Nephron (organoid): ENCODE measurements around the gene MIER3.

Source experiments
- H3K27ac Mint-ChIP-seq, 3 experiments: 2 replicates each; pipeline ENCODE4 v1.8.0; 2020; ENCODE audit warnings: mixed read lengths in 3 of 3, mild to moderate bottlenecking in 2 of 3, moderate library complexity in 1 of 3
- H3K27me3 Mint-ChIP-seq: 2 replicates; pipeline ENCODE4 v1.8.0; 2021; ENCODE audit warnings: low read depth, mild to moderate bottlenecking, moderate library complexity, mixed read lengths
- H3K36me3 Mint-ChIP-seq: 2 replicates; pipeline ENCODE4 v1.8.0; 2020; ENCODE audit warnings: low read depth, mixed read lengths
- H3K4me1 Mint-ChIP-seq: 2 replicates; pipeline ENCODE4 v1.8.0; 2020; ENCODE audit warnings: mixed read lengths
- H3K4me3 Mint-ChIP-seq, 3 experiments: 2 replicates each; pipeline ENCODE4 v1.8.0; 2020; ENCODE audit warnings: mild to moderate bottlenecking in 3 of 3, mixed read lengths in 3 of 3, moderate library complexity in 2 of 3
- H3K9me3 Mint-ChIP-seq: 2 replicates; pipeline ENCODE4 v1.8.0; 2020; ENCODE audit warnings: mixed read lengths
- CTCF ChIP-seq, 3 experiments: fragments of 200-600 bp; sonication (generic); IDR thresholded peaks; one replicate each; pipeline ENCODE4 v1.5.0; 2021; ENCODE audit warnings: antibody characterized with exemption in 3 of 3; ENCODE audit not compliant: unreplicated experiment in 3 of 3

The MIER3 gene

GRCh38 chr5:56938858-56939257 lies 13.1 kb downstream of the MIER3 start:
- no peak for TF ChIP-seq CTCF (IDR thresholded peaks at IDR 0.05; ENCODE audit: unreplicated experiment in 3 of 3)
- no peaks in the 10 kb centered on the region for H3K27me3 Mint-ChIP-seq

GRCh38 chr5:56934325-56934724 lies 17.6 kb downstream of the MIER3 start:
- peaks cover 72% of the 10 kb centered on the region for H3K36me3 Mint-ChIP-seq
- H3K9me3 Mint-ChIP-seq, result no peaks in the 10 kb centered on the region
- no peak overlapping the region for H3K4me3 Mint-ChIP-seq
- no peak overlapping the region for H3K27ac Mint-ChIP-seq
- no peak for TF ChIP-seq CTCF (IDR thresholded peaks at IDR 0.05; ENCODE audit: unreplicated experiment in 3 of 3)
- no peaks in the 10 kb centered on the region for H3K4me1 Mint-ChIP-seq
- no peaks in the 10 kb centered on the region for H3K27me3 Mint-ChIP-seq

More at GRCh38 chr5:56938858-56939257, 13.1 kb downstream of the MIER3 start:
- peaks cover 11% of the 10 kb centered on the region for H3K4me1 Mint-ChIP-seq
- H3K27ac Mint-ChIP-seq, result no peak overlapping the region
- no peak overlapping the region for H3K4me3 Mint-ChIP-seq
- peaks cover 87% of the 10 kb centered on the region for H3K36me3 Mint-ChIP-seq
- no peaks in the 10 kb centered on the region for H3K9me3 Mint-ChIP-seq

- Mint-ChIP-seq H3K36me3 (peaks cover 70% of the 10 kb centered on the region), H3K4me3 (no peak overlapping the region), H3K27me3 (no peaks in the 10 kb centered on the region), H3K4me1 (no peaks in the 10 kb centered on the region), H3K27ac (no peak overlapping the region), H3K9me3 (no peaks in the 10 kb centered on the region)
- no peak for TF ChIP-seq CTCF (IDR thresholded peaks at IDR 0.05; ENCODE audit: unreplicated experiment in 3 of 3)
Observed at GRCh38 chr5:56922922-56923321, 29.0 kb downstream of the MIER3 start.

DNA sequence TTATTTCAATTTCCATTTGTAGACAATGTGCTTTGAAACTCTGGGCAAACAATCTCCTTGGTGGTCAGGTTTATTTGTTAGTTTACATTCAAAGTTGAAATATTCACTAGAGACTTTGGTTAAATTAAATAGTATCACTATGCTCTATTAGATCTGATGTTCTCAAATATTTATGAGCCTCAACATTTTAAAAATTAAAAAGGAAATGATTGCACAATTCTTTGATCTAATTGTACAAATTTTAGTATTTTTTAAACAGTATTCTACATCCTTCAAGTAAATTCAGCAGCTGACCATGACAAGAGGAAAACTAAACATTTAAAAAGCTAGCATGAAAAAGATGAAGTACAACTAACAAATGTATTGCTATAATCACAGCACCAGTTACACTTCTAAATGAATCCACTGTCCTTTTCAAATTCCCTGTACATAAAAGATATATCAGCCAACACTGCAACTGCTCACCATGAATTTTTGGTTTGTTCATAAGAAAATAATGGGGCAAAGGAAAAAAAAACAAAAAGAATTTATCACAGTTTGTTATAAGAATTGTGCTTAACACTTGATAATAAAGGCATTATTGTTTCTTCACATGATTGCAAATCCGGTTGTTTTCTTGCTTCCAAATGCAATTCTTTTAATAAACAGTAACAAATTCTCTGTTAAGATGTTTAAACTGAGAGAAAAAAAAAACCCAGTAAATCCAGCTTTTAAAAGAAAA lies 31.8 kb downstream of the MIER3 start:
- H3K27me3 Mint-ChIP-seq, result no peaks in the 10 kb centered on the region
- no peaks in the 10 kb centered on the region for H3K4me1 Mint-ChIP-seq
- TF ChIP-seq CTCF (IDR thresholded peaks at IDR 0.05; ENCODE audit: unreplicated experiment in 3 of 3), result no peak
- peaks cover 51% of the 10 kb centered on the region for H3K36me3 Mint-ChIP-seq
- H3K4me3 Mint-ChIP-seq, result no peak overlapping the region
- H3K27ac Mint-ChIP-seq, result no peak overlapping the region
- no peaks in the 10 kb centered on the region for H3K9me3 Mint-ChIP-seq

DNA sequence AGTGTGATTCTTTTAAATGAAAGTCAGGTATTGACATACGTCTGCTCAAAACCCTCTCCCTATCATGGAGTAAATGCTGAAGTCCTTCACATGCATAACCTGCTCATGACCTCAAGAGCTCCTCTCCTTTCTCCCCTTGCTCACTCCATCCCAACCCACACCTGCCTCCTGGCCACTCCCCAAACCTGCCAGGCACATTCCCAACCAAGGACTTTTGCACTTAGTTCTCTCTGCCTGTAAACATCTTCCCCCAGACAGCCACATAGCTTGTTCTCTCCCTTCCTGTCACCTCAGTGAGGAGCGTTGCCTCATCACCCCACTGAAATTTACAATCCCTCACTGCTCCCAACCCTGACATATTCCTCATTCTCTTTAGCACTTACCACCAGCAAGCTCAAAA lies 33.9 kb downstream of the MIER3 start:
- H3K9me3 Mint-ChIP-seq, result no peaks in the 10 kb centered on the region
- H3K36me3 Mint-ChIP-seq, result peaks cover 37% of the 10 kb centered on the region
- peak overlapping the region in 1 of 3 experiments; percentile 0 for H3K27ac Mint-ChIP-seq
- no peak overlapping the region for H3K4me3 Mint-ChIP-seq
- H3K27me3 Mint-ChIP-seq, result no peaks in the 10 kb centered on the region
- no peak for TF ChIP-seq CTCF (IDR thresholded peaks at IDR 0.05; ENCODE audit: unreplicated experiment in 3 of 3)
- no peaks in the 10 kb centered on the region for H3K4me1 Mint-ChIP-seq

DNA sequence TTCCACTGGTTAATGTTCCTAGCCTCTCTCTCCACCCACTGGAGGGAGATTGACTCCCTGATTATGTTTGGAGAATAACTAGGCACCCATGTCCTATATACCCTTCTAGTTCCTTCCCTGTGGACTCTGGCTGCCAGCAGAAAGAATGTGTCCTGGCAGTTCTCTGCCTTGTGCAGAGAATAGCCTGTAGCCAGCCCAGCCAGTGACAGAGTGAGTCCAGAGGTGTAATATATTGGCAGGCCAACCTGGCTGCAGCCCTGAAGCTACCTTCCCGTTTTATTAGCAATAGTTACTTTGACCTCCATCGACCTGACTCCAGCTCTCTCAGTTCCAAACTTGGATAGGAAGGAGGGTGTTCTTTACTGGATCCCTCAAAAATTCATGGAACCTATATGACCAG lies 34.4 kb downstream of the MIER3 start:
- Mint-ChIP-seq H3K4me1 (no peaks in the 10 kb centered on the region), H3K36me3 (peaks cover 36% of the 10 kb centered on the region), H3K9me3 (no peaks in the 10 kb centered on the region), H3K4me3 (no peak overlapping the region), H3K27ac (peak overlapping the region in 2 of 3 experiments; percentile 33 to 37), H3K27me3 (no peaks in the 10 kb centered on the region)
- no peak for TF ChIP-seq CTCF (IDR thresholded peaks at IDR 0.05; ENCODE audit: unreplicated experiment in 3 of 3)
